WTC11 (cell line): Measurements from ENCODE around the gene ZNF416. TPM values are rescaled to one million over a fixed set of nuclear protein-coding genes. Genes with fewer than 3 reads are reported as not detected.

Experiments used
- ATAC-seq: fragments of 200-7000 bp; cut with Tn5 transposase; 2 replicates; pipeline ENCODE4 v1.10.0; 2021; ENCODE audit warnings: mild to moderate bottlenecking, moderate library complexity
- CTCF ChIA-PET: fragments of 300-600 bp; sonication (Branson Sonifier 250); formaldehyde crosslinking; loops from one replicate; lab custom pipeline; 2021; ENCODE audit warnings: antibody characterized with exemption; lab: Charles Lee
- POLR2A ChIA-PET: fragments of 350-600 bp; sonication (Branson Sonifier 250); formaldehyde crosslinking; loops from one replicate; lab custom pipeline; 2021; ENCODE audit warnings: antibody characterized with exemption; lab: Charles Lee
- DNase-seq: peaks from one replicate; pipeline ENCODE4 v3.0.0; 2021; ENCODE audit warnings: low spot score
- H3K27ac Mint-ChIP-seq: 2 replicates; pipeline ENCODE4 v1.8.0; 2021; ENCODE audit warnings: mixed read lengths
- H3K27me3 Mint-ChIP-seq: 2 replicates; pipeline ENCODE4 v1.8.0; 2021; ENCODE audit warnings: low read depth, mild to moderate bottlenecking, moderate library complexity, mixed read lengths
- H3K36me3 Mint-ChIP-seq: 2 replicates; pipeline ENCODE4 v1.8.0; 2021; ENCODE audit warnings: mixed read lengths
- H3K4me1 Mint-ChIP-seq: 2 replicates; pipeline ENCODE4 v1.8.0; 2022; ENCODE audit warnings: mixed read lengths
- H3K4me3 Mint-ChIP-seq: 2 replicates; pipeline ENCODE4 v1.8.0; 2021; ENCODE audit warnings: mild to moderate bottlenecking, moderate library complexity, mixed read lengths
- H3K9me3 Mint-ChIP-seq: 2 replicates; pipeline ENCODE4 v1.8.0; 2021; ENCODE audit warnings: mixed read lengths
- CREM ChIP-seq: sonication (generic); formaldehyde crosslinking; IDR thresholded peaks from 2 replicates; pipeline ENCODE4 v1.8.1; 2022; ENCODE audit warnings: mild to moderate bottlenecking, missing genetic modification reagents, moderate library complexity
- CTCF ChIP-seq: fragments of 200-600 bp; IDR thresholded peaks from 2 replicates; pipeline ENCODE4 v1.8.0; 2022; ENCODE audit warnings: antibody characterized with exemption
- EMX1 ChIP-seq: fragments of 250-450 bp; sonication (Bioruptor Pico); IDR thresholded peaks from 2 replicates; pipeline ENCODE4 v1.8.0; 2021; ENCODE audit warnings: mild to moderate bottlenecking
- ETV6 ChIP-seq: sonication (generic); formaldehyde crosslinking; IDR thresholded peaks from 2 replicates; pipeline ENCODE4 v1.8.1; 2022; ENCODE audit warnings: mild to moderate bottlenecking, missing genetic modification reagents
- FOXP1 ChIP-seq: sonication (generic); formaldehyde crosslinking; IDR thresholded peaks from 2 replicates; pipeline ENCODE4 v1.8.0; 2022; ENCODE audit warnings: missing genetic modification reagents, mild to moderate bottlenecking, moderate library complexity, borderline replicate concordance
- JAZF1 ChIP-seq: fragments of 250-450 bp; sonication (Bioruptor Pico); IDR thresholded peaks from 2 replicates; pipeline ENCODE4 v1.9.0; 2021; ENCODE audit warnings: moderate library complexity, mild to moderate bottlenecking, inconsistent platforms
- MYBL2 ChIP-seq: sonication (generic); formaldehyde crosslinking; IDR thresholded peaks from 2 replicates; pipeline ENCODE4 v1.8.1; 2023; ENCODE audit warnings: mild to moderate bottlenecking, moderate library complexity, missing genetic modification reagents
- NR2C2 ChIP-seq: sonication (generic); formaldehyde crosslinking; IDR thresholded peaks from 2 replicates; pipeline ENCODE4 v1.8.0; 2022; ENCODE audit warnings: mild to moderate bottlenecking, missing genetic modification reagents
- SMAD3 ChIP-seq: sonication (generic); formaldehyde crosslinking; IDR thresholded peaks from 2 replicates; pipeline ENCODE4 v1.8.0; 2022; ENCODE audit warnings: missing genetic modification reagents, mild to moderate bottlenecking, borderline replicate concordance
- SP1 ChIP-seq: sonication (generic); formaldehyde crosslinking; conservative IDR thresholded peaks from 2 replicates; pipeline ENCODE4 v1.8.1; 2022; ENCODE audit warnings: missing genetic modification reagents
- USF1 ChIP-seq: sonication (generic); formaldehyde crosslinking; IDR thresholded peaks from 2 replicates; pipeline ENCODE4 v1.8.0; 2022; ENCODE audit warnings: mild to moderate bottlenecking, missing genetic modification reagents
- ZNF263 ChIP-seq: sonication (generic); formaldehyde crosslinking; IDR thresholded peaks from 2 replicates; pipeline ENCODE4 v1.8.1; 2022; ENCODE audit warnings: low read depth, mild to moderate bottlenecking, moderate library complexity, missing genetic modification reagents
- ZNF416 ChIP-seq: fragments of 250-450 bp; sonication (Bioruptor Pico); IDR thresholded peaks from 2 replicates; pipeline ENCODE4 v1.9.0; 2021; ENCODE audit warnings: mild to moderate bottlenecking, inconsistent platforms
- total RNA-seq: library from RNA; stranded (reverse); gene quantifications from 3 replicates; pipeline ENCODE4 v1.2.3, GENCODE V29; 2021
- TF ChIP-seq, protein P1 (sequence below): sonication (generic); formaldehyde crosslinking; IDR thresholded peaks from 2 replicates; pipeline ENCODE4 v1.8.0; 2023; ENCODE audit warnings: missing genetic modification reagents, mild to moderate bottlenecking, borderline replicate concordance
- TF ChIP-seq, protein P2 (sequence below): sonication (generic); formaldehyde crosslinking; IDR thresholded peaks from 2 replicates; pipeline ENCODE4 v1.8.1; 2023; ENCODE audit warnings: mild to moderate bottlenecking, missing genetic modification reagents, borderline replicate concordance
- TF ChIP-seq, protein P3 (sequence below): sonication (generic); formaldehyde crosslinking; IDR thresholded peaks from 2 replicates; pipeline ENCODE4 v1.8.1; 2022; ENCODE audit warnings: mild to moderate bottlenecking, moderate library complexity, missing genetic modification reagents
- TF ChIP-seq, protein P4 (sequence below): fragments of 250-450 bp; sonication (Bioruptor Pico); IDR thresholded peaks from 2 replicates; pipeline ENCODE4 v1.9.0; 2021; ENCODE audit warnings: mild to moderate bottlenecking, borderline replicate concordance

Gene ZNF416
- total RNA-seq, 1 experiment from 2014 or later = 10.0 TPM

- ChIA-PET POLR2A (no interaction called here), CTCF (no interaction called here)
- Mint-ChIP-seq H3K27ac (no peak overlapping the region), H3K4me3 (no peak overlapping the region), H3K4me1 (peaks cover 2% of the 10 kb centered on the region; the same call in 1 of the 2 replicates), H3K36me3 (peaks cover 91% of the 10 kb centered on the region), H3K9me3 (peaks cover 97% of the 10 kb centered on the region), H3K27me3 (peaks cover 15% of the 10 kb centered on the region)
- TF ChIP-seq, protein P1, sequence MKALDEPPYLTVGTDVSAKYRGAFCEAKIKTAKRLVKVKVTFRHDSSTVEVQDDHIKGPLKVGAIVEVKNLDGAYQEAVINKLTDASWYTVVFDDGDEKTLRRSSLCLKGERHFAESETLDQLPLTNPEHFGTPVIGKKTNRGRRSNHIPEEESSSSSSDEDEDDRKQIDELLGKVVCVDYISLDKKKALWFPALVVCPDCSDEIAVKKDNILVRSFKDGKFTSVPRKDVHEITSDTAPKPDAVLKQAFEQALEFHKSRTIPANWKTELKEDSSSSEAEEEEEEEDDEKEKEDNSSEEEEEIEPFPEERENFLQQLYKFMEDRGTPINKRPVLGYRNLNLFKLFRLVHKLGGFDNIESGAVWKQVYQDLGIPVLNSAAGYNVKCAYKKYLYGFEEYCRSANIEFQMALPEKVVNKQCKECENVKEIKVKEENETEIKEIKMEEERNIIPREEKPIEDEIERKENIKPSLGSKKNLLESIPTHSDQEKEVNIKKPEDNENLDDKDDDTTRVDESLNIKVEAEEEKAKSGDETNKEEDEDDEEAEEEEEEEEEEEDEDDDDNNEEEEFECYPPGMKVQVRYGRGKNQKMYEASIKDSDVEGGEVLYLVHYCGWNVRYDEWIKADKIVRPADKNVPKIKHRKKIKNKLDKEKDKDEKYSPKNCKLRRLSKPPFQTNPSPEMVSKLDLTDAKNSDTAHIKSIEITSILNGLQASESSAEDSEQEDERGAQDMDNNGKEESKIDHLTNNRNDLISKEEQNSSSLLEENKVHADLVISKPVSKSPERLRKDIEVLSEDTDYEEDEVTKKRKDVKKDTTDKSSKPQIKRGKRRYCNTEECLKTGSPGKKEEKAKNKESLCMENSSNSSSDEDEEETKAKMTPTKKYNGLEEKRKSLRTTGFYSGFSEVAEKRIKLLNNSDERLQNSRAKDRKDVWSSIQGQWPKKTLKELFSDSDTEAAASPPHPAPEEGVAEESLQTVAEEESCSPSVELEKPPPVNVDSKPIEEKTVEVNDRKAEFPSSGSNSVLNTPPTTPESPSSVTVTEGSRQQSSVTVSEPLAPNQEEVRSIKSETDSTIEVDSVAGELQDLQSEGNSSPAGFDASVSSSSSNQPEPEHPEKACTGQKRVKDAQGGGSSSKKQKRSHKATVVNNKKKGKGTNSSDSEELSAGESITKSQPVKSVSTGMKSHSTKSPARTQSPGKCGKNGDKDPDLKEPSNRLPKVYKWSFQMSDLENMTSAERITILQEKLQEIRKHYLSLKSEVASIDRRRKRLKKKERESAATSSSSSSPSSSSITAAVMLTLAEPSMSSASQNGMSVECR = no peak
- TF ChIP-seq JAZF1 (CRISPR knock-in tag) (no peak), CTCF (no peak), ETV6 (CRISPR knock-in tag) (no peak), NR2C2 (CRISPR knock-in tag) (no peak), EMX1 (CRISPR knock-in tag) (no peak), ZNF263 (CRISPR knock-in tag) (no peak), MYBL2 (CRISPR knock-in tag) (no peak), CREM (CRISPR knock-in tag) (no peak), FOXP1 (CRISPR knock-in tag) (no peak), SP1 (CRISPR knock-in tag) (no peak), SMAD3 (no peak), ZNF416 (CRISPR knock-in tag) (no peak), USF1 (CRISPR knock-in tag) (no peak)
- TF ChIP-seq, protein P2, sequence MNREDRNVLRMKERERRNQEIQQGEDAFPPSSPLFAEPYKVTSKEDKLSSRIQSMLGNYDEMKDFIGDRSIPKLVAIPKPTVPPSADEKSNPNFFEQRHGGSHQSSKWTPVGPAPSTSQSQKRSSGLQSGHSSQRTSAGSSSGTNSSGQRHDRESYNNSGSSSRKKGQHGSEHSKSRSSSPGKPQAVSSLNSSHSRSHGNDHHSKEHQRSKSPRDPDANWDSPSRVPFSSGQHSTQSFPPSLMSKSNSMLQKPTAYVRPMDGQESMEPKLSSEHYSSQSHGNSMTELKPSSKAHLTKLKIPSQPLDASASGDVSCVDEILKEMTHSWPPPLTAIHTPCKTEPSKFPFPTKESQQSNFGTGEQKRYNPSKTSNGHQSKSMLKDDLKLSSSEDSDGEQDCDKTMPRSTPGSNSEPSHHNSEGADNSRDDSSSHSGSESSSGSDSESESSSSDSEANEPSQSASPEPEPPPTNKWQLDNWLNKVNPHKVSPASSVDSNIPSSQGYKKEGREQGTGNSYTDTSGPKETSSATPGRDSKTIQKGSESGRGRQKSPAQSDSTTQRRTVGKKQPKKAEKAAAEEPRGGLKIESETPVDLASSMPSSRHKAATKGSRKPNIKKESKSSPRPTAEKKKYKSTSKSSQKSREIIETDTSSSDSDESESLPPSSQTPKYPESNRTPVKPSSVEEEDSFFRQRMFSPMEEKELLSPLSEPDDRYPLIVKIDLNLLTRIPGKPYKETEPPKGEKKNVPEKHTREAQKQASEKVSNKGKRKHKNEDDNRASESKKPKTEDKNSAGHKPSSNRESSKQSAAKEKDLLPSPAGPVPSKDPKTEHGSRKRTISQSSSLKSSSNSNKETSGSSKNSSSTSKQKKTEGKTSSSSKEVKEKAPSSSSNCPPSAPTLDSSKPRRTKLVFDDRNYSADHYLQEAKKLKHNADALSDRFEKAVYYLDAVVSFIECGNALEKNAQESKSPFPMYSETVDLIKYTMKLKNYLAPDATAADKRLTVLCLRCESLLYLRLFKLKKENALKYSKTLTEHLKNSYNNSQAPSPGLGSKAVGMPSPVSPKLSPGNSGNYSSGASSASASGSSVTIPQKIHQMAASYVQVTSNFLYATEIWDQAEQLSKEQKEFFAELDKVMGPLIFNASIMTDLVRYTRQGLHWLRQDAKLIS = no peak
- TF ChIP-seq, protein P3, sequence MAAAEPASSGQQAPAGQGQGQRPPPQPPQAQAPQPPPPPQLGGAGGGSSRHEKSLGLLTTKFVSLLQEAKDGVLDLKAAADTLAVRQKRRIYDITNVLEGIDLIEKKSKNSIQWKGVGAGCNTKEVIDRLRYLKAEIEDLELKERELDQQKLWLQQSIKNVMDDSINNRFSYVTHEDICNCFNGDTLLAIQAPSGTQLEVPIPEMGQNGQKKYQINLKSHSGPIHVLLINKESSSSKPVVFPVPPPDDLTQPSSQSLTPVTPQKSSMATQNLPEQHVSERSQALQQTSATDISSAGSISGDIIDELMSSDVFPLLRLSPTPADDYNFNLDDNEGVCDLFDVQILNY (CRISPR knock-in tag) = no peak
- TF ChIP-seq, protein P4, sequence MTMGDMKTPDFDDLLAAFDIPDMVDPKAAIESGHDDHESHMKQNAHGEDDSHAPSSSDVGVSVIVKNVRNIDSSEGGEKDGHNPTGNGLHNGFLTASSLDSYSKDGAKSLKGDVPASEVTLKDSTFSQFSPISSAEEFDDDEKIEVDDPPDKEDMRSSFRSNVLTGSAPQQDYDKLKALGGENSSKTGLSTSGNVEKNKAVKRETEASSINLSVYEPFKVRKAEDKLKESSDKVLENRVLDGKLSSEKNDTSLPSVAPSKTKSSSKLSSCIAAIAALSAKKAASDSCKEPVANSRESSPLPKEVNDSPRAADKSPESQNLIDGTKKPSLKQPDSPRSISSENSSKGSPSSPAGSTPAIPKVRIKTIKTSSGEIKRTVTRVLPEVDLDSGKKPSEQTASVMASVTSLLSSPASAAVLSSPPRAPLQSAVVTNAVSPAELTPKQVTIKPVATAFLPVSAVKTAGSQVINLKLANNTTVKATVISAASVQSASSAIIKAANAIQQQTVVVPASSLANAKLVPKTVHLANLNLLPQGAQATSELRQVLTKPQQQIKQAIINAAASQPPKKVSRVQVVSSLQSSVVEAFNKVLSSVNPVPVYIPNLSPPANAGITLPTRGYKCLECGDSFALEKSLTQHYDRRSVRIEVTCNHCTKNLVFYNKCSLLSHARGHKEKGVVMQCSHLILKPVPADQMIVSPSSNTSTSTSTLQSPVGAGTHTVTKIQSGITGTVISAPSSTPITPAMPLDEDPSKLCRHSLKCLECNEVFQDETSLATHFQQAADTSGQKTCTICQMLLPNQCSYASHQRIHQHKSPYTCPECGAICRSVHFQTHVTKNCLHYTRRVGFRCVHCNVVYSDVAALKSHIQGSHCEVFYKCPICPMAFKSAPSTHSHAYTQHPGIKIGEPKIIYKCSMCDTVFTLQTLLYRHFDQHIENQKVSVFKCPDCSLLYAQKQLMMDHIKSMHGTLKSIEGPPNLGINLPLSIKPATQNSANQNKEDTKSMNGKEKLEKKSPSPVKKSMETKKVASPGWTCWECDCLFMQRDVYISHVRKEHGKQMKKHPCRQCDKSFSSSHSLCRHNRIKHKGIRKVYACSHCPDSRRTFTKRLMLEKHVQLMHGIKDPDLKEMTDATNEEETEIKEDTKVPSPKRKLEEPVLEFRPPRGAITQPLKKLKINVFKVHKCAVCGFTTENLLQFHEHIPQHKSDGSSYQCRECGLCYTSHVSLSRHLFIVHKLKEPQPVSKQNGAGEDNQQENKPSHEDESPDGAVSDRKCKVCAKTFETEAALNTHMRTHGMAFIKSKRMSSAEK (CRISPR knock-in tag) = no peak
- ATAC-seq (no peak), DNase-seq (no peak)
Observed at GRCh38 chr19:57572415-57572947, 6.2 kb downstream of the ZNF416 start.
